Effector CD8-positive, alpha-beta T cell (primary cell): ENCODE results near the gene GAK.
"Not testable (repeated sequence)": the region's sequence is repeated elsewhere in the genome, so short reads cannot be mapped to it uniquely, and the experiment has no call there.

ENCODE experiments used
- DNase-seq: peaks from one replicate; lab custom pipeline; 2025; lab: John Stamatoyannopoulos, UW

The GAK gene

DNA sequence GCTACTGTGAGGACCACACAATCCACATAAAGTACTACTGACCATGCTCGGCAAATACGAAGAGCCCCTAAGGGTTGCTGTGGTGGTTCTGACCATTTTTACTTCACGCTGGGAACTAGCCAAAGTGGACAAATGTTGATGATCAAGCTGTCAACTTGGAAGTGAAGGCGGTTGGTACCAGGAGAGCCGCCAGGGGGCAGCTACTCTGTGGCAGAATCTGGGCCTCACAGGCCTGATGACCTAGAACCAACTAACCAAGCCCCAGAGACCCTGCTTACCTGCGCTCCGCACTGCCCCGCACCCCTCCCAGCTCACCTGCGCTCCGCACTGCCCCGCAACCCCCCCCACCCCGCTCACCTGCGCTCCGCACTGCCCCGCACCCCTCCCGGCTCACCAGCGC is 5.6 kb downstream of the GAK start:
- no peak for DNase-seq

DNA sequence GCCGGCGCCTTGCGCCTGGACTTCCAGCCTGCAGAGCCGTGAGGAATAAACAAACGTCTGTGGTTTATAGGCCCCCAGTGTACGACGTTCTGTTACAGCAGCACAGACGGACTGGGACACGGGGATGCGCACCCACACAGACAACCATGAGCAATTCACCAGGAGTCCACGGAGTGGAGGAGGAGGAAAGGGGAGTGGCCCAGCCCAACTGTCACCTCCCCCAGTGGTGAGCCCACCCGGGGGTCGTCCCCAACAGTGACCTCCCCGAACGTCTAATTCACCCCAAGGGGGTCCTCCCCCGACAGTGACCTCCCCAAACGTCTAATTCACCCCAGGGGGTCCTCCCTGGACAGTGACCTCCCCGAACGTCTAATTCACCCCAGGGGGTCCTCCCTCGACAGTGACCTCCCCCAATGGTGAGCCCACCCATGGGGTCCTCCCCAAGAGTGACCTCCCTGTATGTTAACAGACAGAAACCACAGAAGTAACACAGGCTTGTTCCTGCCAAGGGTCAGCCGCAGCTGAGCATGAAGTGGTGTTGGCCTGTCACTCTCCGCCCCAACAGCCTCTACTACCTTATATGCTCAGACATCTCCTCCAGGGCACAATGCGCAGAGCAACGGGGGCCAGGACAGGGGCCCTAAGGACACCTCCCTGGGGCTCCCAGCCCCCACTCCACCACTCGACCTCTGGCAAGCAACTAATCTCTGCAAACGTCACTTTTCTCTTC is 6.2 kb downstream of the GAK start:
- no peak for DNase-seq

GRCh38 chr4:925171-925570 is 6.9 kb downstream of the GAK start:
- DNase-seq, result no peak

DNA sequence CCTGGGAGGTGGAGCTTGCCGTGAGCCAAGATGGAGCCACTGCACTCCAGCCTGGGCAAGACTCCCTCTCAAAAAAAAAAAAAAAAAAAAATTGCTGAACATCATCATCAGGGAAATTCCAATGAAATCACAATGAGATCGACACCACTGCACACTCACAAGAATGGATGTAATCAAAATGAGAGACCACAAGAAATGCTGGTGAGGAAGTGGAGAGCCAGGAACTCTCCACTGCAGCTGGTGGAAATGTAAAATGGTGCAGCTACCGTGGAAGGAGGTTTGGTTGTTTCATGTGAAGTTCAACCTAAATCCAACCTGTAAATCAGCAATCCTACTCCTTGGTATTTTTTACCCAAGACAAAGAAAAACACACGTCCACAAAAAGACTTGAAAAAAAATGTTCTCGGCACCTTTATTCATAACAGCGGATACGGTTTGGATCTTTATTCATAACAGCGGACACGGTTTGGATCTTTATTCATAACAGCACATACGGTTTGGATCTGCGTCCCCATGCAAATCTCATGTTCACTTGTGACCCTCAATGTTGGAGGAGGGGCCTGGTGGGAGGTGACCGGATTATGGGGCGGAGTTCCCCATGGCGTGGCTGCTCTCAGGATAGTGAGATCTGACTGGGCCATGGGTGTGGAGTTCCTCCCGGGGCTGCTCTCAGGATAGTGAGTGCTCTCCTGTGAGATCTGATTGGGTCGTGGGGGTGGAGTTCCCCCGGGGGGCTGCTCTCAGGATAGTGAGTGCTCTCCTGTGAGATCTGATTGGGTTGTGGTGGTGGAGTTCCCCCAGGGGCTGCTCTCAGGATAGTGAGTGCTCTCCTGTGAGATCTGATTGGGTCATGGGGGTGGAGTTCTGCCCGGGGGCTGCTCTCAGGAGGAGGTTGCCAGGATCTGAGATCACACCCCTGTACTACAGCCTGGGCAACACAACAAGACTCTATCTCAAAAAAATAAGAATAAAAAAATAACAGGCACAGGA is 7.7 kb downstream of the GAK start:
- peak; percentile 8 for DNase-seq

- DNase-seq, result no peak
Measured at GRCh38 chr4:921830-922331, 10.2 kb downstream of the GAK start.

- DNase-seq, result not testable (repeated sequence)
Measured at GRCh38 chr4:919004-919680, 13.0 kb downstream of the GAK start.

DNA sequence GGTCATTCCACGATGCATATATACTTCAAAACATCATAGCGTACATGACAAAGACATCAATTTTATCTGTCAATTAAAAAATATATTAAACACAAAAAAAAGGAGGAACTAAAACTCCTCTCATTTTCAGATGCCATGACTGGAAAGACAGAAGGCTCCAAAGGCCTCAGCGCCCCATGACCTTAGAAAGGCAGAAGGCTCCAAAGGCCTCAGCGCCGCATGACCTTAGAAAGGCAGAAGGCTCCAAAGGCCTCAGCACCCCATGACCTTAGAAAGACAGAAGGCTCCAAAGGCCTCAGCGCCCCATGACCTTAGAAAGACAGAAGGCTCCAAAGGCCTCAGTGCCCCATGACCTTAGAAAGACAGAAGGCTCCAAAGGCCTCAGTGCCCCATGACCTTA is 13.5 kb downstream of the GAK start:
- not testable (repeated sequence) for DNase-seq

DNA sequence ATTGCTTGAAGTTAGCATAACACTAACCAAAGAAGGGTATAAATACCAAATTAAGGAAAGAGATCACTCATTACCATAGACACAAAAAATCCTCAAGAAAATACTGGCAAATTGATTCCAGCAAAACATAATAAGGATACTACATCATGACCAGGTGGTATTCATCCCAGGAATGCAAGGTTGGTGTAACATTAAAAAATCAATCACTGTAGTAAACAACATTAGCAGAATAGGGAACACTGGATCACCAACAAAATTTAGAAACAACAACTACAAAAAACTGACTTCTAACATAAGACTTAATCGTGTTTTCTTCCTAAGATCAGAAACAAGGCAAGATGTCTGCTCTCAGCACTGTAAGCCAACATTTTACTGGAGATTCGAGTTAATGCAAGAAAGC is 14.1 kb downstream of the GAK start:
- DNase-seq, result no peak

DNA sequence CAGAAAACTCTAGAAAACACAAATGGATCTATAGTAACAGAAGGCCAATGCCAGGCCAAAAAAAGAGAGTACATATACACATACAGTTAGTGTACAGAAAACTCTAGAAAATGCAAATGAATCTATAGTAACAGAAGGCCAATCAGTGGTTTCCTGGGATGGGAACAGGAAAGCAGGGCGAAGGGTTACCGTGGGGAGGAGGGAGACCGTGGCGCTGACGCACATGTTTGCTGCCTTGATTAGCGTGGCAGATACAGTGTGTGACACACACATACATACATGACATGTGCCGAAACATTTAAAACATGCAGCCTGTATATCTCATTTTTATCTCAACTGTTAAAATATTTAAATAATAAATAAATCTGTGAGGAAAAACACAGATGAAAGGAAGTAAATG is 14.7 kb downstream of the GAK start:
- DNase-seq, result no peak

DNA sequence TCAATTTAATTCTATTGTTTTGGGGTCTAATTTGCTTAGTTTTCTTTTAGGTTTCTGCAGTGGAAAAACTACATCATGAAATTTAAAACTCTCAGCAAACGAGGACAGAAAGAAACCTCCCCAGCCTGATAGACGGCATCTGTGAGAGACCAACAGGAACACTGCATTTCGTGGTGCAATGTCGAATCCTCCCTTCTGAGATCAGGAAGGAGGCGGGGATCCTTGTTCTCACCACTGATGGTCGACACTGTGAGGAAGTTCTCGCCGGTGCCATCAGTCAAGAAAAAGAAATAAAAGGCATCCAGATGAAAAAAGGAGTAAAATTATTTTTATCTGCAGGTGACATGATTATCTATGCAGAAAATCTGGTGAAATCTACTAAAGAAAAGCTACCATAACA is 16.5 kb downstream of the GAK start:
- DNase-seq, result no peak

GRCh38 chr4:915041-915474 is 17.1 kb downstream of the GAK start:
- no peak for DNase-seq

- DNase-seq, result no peak
Measured at GRCh38 chr4:914531-914930, 17.6 kb downstream of the GAK start.

DNA sequence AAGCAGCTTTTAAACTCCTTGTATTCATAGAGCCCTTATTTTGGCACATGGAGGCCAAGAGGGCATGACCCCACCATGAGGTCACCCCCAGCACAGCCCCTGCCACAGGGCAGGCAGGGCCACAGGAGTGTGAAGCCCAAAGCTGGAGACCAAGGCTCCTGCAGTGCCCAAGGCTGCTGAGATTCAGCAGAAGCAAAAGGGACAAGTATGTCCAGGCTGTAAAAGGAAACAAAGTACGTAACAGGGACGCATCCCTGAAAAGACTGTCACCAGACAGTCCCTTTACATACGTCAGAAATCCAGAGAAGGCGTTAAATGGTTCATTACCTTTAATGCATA is 18.9 kb downstream of the GAK start:
- no peak for DNase-seq

DNA sequence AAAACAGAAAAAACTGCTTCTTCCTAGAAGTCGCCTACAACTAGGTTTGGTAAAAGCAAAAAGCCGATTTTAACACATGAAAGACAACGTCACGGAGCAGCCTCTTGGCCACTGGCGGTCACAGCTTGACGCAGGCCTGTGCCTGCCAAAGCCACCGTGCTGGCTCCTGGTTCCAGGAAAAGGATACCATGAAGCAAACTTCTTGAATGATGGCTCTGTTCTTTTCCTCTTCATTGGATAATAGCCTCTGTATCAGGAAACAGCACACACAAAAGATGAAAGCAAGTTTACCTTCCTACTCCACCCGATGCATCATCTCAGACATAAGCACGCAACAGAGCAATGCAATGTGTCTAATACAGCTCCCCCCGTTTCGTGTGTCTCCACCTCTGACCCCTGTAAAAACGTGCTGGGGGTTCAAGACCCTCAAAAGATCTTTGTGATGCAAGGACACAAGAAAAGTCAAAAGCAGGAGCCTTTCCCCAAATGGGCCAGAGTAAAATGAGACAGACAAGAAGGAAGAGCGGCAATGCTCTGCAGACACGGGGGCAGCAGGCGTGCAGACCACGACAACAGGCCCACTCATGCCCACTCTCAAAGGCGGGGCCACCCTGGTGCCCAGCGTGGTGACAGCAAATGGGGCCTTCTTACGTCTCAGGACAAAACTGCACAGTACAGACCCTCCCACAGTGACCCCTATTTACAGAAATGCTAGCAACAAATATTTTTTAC is 19.4 kb downstream of the GAK start:
- DNase-seq, result no peak

DNA sequence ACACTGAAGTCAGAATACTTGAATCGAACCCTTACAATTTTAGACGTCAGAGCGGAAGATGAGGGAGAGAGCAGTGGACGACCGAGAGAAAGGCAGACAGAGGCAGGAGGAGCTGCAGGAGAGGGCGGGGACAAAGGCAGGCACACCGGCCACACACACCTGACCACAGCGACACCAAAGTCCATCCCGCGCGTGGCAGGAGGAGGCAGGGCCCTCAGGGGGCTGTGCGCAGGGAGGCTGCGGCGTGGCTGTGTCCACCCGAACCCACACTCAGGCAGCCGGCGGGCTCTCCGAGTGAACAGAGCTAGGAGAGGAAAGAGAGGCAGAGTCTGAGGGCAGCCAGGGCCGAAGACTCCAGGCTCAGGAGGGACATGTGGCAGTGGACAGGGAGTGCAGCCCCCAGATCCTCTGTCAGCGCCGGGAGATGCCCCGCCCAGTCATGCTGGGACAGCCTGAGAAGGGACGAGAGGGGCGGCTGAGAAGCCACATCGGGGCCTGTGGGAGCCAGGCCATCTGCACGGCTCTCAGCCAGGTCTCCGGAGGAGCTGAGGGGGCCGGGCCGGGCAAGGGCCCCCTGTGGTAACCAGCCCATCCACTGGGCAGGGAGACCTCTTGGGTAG is 20.1 kb downstream of the GAK start:
- no peak for DNase-seq

DNA sequence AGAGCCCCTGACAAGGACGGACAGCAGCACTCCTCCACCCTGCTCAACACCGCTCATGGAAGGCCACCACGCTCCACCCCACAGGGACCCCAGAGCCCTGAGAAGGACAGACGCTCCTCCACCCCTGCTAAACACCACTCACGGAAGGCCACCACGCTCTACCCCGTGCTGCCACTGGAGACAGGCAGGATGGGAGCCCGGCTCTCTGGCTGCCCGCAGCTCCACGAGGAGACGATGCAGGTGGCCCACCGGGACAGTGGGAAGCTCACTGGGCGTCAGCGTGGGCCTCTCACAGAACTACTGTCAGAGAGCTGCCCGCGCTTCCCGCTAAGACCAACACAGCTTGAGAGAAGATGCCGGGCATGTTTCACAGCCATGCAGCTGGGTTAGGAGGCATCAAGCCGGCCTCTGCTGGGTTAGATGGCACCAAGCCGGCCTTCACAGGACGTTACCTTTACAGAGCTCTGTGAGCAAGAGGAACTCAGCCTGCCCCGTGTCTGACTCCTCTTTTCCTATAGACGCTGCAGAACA is 20.8 kb downstream of the GAK start:
- no peak for DNase-seq

DNA sequence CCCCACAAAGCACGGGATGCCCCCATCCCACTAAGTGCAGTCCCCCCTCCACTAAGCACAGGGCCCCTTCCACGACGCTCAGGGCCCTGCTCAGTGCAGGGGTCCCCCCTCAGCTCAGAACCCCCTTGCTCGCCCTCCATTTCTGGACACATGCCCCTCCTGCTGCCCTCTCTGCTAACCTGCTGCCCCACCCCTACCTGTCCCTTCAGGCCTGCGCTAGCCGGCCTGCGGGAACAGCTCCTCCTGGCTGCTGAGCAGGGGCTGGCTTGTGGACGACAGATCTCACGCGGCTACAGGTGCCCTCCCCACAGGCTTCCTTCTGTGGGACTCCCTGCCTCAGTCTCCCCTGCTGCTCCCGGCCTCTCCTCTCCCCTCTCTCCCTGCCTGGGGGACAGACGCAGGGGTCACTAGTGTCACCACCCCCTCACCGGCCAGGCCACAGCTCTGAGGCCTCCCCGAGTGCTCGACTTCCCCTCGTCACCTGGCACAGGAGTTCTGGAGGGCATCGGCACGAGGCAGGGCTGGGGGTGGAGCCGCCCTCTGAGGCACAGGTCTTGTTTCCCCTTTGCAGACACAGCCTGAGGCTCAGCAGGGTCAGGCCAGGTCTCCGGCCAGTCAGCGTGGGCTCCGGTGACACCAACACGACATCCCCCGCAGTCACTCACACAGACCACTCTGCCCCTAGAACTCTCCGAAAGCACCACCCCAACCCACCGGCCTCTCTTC is 21.6 kb downstream of the GAK start:
- no peak for DNase-seq

- no peak for DNase-seq
Measured at GRCh38 chr4:909821-910220, 22.3 kb downstream of the GAK start.

- no peak for DNase-seq
Measured at GRCh38 chr4:909131-909571, 23.0 kb downstream of the GAK start.
